ENCODE results near the gene PI16. TPM values are rescaled to one million over a fixed set of nuclear protein-coding genes. Genes with fewer than 3 reads are reported as not detected.

The PI16 gene
- total RNA-seq, 2 experiments from 2014 or later = 0.30 TPM; not detected in 1

DNA sequence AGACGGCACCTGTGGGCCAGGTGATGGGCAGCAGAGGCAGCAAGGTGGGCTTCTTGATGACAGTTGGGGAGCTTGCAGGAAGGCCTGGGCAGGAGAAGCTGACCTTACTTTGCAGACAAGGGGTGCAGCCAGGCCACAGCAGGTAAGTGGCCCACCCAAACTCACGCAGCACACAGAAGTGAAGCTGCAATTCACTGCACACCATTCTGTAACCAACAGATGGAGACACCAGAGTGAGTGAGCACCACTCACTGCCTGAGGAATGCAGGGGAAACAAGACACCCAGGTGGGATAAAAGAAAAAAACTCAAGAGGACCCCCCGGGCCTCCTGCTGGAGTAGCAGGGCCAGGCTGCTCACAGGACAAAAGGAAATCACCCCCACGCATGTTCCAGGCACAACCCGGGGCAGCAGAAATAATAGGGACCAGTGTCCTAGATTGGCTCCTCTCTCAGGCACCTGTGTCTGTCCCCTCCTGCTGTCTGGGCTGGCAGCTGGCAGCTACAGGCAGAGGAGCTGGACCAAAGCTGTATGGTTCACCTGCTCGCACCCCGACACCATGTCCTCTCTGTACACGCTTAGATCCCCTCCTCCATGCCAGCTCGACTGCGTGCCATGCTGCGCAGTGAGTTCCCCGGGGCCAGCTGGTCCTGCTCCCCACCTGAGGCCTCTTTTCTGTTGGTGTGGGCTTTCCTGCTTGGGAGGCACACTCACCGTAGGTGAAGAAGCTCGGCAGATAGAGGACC lies 26.5 kb downstream of the PI16 start:
- H3K9me3 ChIP-seq (ENCODE audit: low read length) = no peaks in the 10 kb centered on the region
- H3K9me2 ChIP-seq (ENCODE audit: insufficient read depth, low read length) = no peaks in the 10 kb centered on the region
- no peak overlapping the region for H2AFZ ChIP-seq (ENCODE audit: low read length)
- H3K27ac ChIP-seq (ENCODE audit: low read depth, low read length, poor library complexity, severe bottlenecking) = no peak overlapping the region
- ChIA-PET POLR2A (interaction anchor here (1.0 kb wide), 1 partner anchor 26 kb away, joined by 7 read pairs; no protein-coding TSS in a partner anchor), CTCF (ENCODE audit: unreplicated experiment) (interaction anchor here (3.1 kb wide), 1 partner anchor 37 kb away, joined by 11 read pairs; no protein-coding TSS in a partner anchor)
- no peak for TF ChIP-seq EZH2phosphoT487 (IDR thresholded peaks at IDR 0.05; ENCODE audit: borderline replicate concordance, low read depth, low read length)
- TF ChIP-seq, protein P1, sequence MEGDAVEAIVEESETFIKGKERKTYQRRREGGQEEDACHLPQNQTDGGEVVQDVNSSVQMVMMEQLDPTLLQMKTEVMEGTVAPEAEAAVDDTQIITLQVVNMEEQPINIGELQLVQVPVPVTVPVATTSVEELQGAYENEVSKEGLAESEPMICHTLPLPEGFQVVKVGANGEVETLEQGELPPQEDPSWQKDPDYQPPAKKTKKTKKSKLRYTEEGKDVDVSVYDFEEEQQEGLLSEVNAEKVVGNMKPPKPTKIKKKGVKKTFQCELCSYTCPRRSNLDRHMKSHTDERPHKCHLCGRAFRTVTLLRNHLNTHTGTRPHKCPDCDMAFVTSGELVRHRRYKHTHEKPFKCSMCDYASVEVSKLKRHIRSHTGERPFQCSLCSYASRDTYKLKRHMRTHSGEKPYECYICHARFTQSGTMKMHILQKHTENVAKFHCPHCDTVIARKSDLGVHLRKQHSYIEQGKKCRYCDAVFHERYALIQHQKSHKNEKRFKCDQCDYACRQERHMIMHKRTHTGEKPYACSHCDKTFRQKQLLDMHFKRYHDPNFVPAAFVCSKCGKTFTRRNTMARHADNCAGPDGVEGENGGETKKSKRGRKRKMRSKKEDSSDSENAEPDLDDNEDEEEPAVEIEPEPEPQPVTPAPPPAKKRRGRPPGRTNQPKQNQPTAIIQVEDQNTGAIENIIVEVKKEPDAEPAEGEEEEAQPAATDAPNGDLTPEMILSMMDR (conservative IDR thresholded peaks at IDR 0.05; ENCODE audit: low read length) = peak; percentile 42; the same call in 1 of the 2 replicates
- peaks cover 23% of the 10 kb centered on the region for H3K4me1 ChIP-seq (ENCODE audit: insufficient read depth, low read length, poor library complexity, severe bottlenecking)
- no peak for DNase-seq (ENCODE audit: low spot score)
- H3K4me3 ChIP-seq (ENCODE audit: low read depth, low read length, poor library complexity, severe bottlenecking) = no peak overlapping the region
- peaks cover 38% of the 10 kb centered on the region for H3K36me3 ChIP-seq (ENCODE audit: insufficient read depth, low read length)
- intact Hi-C loops (cut with micrococcal nuclease; ENCODE audit: unreplicated experiment) = no loop called here
- no peak overlapping the region for H3K4me2 ChIP-seq (ENCODE audit: low read length)
- peaks cover 40% of the 10 kb centered on the region for H3K79me2 ChIP-seq (ENCODE audit: insufficient read depth, low read depth, low read length)
- peaks cover 15% of the 10 kb centered on the region for H4K20me1 ChIP-seq (ENCODE audit: insufficient read depth, low read length)
- BruUV-seq (replicated peaks) = no TSS peak

DNA sequence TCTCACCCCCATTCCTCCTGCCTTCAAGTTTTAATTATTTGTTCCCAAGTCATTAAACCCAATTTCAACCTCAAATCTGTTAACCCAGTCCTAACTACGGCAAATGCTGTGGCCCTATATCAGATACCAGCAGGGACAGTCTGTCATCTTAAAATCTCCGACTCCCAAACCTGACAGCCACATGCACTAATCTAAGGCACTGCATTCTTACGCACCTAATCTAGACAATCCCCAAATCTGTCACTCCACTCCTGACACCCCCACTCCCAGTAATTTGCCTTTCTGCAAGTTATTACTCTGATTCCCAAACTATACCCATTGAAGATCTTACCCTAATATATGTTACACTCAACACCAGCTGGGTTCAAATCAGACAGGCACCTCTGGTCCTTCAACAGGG lies 29.0 kb downstream of the PI16 start:
- BruUV-seq (replicated peaks) = no TSS peak
- Histone ChIP-seq H3K36me3 (ENCODE audit: insufficient read depth, low read length) (peaks cover 13% of the 10 kb centered on the region; the same call in 1 of the 2 replicates), H4K20me1 (ENCODE audit: insufficient read depth, low read length) (peaks cover 15% of the 10 kb centered on the region), H3K4me3 (ENCODE audit: low read depth, low read length, poor library complexity, severe bottlenecking) (no peak overlapping the region), H2AFZ (ENCODE audit: low read length) (no peak overlapping the region), H3K4me1 (ENCODE audit: insufficient read depth, low read length, poor library complexity, severe bottlenecking) (peaks cover 33% of the 10 kb centered on the region), H3K9me2 (ENCODE audit: insufficient read depth, low read length) (no peaks in the 10 kb centered on the region), H3K4me2 (ENCODE audit: low read length) (0 out of 2 replicates have a peak overlapping the region, but pooled peaks have one; percentile 89), H3K9me3 (ENCODE audit: low read length) (no peaks in the 10 kb centered on the region), H3K27ac (ENCODE audit: low read depth, low read length, poor library complexity, severe bottlenecking) (no peak overlapping the region), H3K79me2 (ENCODE audit: insufficient read depth, low read depth, low read length) (peaks cover 40% of the 10 kb centered on the region)
- ChIA-PET POLR2A (interaction anchor here (0.6 to 0.9 kb wide), 2 partner anchors 24 to 47 kb away, joined by 3 to 4 read pairs; no protein-coding TSS in a partner anchor), CTCF (ENCODE audit: unreplicated experiment) (no interaction called here)
- no peak for TF ChIP-seq EZH2phosphoT487 (IDR thresholded peaks at IDR 0.05; ENCODE audit: borderline replicate concordance, low read depth, low read length)
- TF ChIP-seq, protein P1 (conservative IDR thresholded peaks at IDR 0.05; ENCODE audit: low read length) = no peak
- intact Hi-C loops (cut with micrococcal nuclease; ENCODE audit: unreplicated experiment) = no loop called here
- DNase-seq (ENCODE audit: low spot score) = no peak

All from OCI-LY7 (cell line).